ENCODE measurements around the gene RBAK.

RBAK gene

GRCh38 chr7:5045558-5046396, at the start of gene RBAK:
RBAK (plus strand) TSS chr7:5045860; CDS start chr7:5048077, 2,217 bp downstream.
- DNase-seq (ENCODE audit: low read depth): peak; percentile 94
- H3K4me3 ChIP-seq (ENCODE audit: low read depth, low read length): peak within 1 kb of the TSS; percentile 72
- TF ChIP-seq, protein P1, sequence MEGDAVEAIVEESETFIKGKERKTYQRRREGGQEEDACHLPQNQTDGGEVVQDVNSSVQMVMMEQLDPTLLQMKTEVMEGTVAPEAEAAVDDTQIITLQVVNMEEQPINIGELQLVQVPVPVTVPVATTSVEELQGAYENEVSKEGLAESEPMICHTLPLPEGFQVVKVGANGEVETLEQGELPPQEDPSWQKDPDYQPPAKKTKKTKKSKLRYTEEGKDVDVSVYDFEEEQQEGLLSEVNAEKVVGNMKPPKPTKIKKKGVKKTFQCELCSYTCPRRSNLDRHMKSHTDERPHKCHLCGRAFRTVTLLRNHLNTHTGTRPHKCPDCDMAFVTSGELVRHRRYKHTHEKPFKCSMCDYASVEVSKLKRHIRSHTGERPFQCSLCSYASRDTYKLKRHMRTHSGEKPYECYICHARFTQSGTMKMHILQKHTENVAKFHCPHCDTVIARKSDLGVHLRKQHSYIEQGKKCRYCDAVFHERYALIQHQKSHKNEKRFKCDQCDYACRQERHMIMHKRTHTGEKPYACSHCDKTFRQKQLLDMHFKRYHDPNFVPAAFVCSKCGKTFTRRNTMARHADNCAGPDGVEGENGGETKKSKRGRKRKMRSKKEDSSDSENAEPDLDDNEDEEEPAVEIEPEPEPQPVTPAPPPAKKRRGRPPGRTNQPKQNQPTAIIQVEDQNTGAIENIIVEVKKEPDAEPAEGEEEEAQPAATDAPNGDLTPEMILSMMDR (IDR thresholded peaks at IDR 0.05; ENCODE audit: low read depth, low read length, missing control alignments): no peak

DNA sequence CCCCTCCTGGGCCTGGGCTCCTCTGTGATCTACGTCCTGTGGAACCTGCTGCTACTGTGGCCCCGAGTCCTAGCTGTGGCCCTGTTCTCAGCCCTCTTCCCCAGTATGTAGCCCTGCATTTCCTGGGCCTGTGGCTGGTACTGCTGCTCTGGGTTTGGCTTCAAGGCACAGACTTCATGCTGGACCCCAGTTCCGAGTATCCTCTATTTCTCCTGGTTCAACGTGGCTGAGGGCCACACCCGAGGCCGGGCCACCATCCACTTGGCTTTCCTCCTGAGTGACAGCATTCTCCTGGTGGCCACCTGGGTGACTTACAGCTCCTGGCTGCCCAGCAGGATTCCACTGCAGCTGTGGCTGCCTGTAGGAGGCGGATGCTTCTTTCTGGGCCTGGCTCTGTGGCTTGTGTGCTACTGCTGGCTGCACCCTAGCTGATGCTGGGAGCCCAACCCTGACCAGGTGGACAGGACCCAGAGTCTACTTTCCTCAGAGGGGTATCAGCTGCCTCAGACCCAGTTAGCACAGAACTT, 48.9 kb upstream of the RBAK start:
- TF ChIP-seq, protein P1 (IDR thresholded peaks at IDR 0.05; ENCODE audit: low read depth, low read length, missing control alignments): no peak
- H3K4me3 ChIP-seq (ENCODE audit: low read depth, low read length): no peak overlapping the region

GRCh38 chr7:4998244-4998643, 47.4 kb upstream of the RBAK start:
- TF ChIP-seq, protein P1 (IDR thresholded peaks at IDR 0.05; ENCODE audit: low read depth, low read length, missing control alignments): no peak
- DNase-seq (ENCODE audit: low read depth): no peak
- no peak overlapping the region for H3K4me3 ChIP-seq (ENCODE audit: low read depth, low read length)

More for the DNA sequence above, 48.9 kb upstream of the RBAK start:
- no peak for DNase-seq (ENCODE audit: low read depth)

GRCh38 chr7:4998910-4999309, 46.8 kb upstream of the RBAK start:
- TF ChIP-seq, protein P1 (IDR thresholded peaks at IDR 0.05; ENCODE audit: low read depth, low read length, missing control alignments): no peak
- no peak overlapping the region for H3K4me3 ChIP-seq (ENCODE audit: low read depth, low read length)
- DNase-seq (ENCODE audit: low read depth): no peak

GRCh38 chr7:4999369-4999950, 46.2 kb upstream of the RBAK start:
- no peak for DNase-seq (ENCODE audit: low read depth)
- H3K4me3 ChIP-seq (ENCODE audit: low read depth, low read length): no peak overlapping the region
- TF ChIP-seq, protein P1 (IDR thresholded peaks at IDR 0.05; ENCODE audit: low read depth, low read length, missing control alignments): no peak

- TF ChIP-seq, protein P1 (IDR thresholded peaks at IDR 0.05; ENCODE audit: low read depth, low read length, missing control alignments): no peak
- DNase-seq (ENCODE audit: low read depth): no peak
- H3K4me3 ChIP-seq (ENCODE audit: low read depth, low read length): no peak overlapping the region
Observed at GRCh38 chr7:5001003-5001402, 44.7 kb upstream of the RBAK start.
